ENCODE measurements around the gene COL12A1. TPM values are rescaled to one million over a fixed set of nuclear protein-coding genes. Genes with fewer than 3 reads are reported as not detected.

COL12A1 gene
- total RNA-seq, 1 donor from 2014 or later, result 21.5 TPM

DNA sequence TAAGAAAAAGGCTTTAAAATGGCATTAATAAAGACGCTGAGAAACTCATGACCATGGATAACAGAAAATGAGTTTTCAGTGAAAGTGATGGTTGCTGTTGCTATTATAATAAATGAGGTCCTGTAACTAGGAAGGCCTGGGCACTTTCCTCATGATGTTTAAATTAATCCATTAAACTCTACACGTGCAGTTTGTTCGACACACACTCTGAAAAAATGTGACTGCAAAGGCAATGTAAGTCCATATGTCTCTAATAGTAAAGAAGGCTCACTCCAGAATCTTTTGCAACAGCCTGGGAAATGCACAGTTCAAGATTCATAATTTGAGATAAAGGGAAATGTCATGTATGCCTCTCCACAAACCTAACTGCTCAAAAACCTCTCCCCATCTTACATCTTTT, 153.4 kb downstream of the COL12A1 start:
- TF ChIP-seq CTCF (conservative IDR thresholded peaks at IDR 0.05), result no peak
- no peaks in the 10 kb centered on the region for H3K27me3 Mint-ChIP-seq
- no peak overlapping the region for H3K27ac Mint-ChIP-seq
- H3K9me3 Mint-ChIP-seq, result peaks cover 5% of the 10 kb centered on the region
- H3K36me3 Mint-ChIP-seq, result no peaks in the 10 kb centered on the region
- no peak overlapping the region for H3K4me3 Mint-ChIP-seq
- no peaks in the 10 kb centered on the region for H3K4me1 Mint-ChIP-seq (ENCODE audit: unreplicated experiment)
- DNase-seq (ENCODE audit: extremely low spot score, unreplicated experiment), result no peak

DNA sequence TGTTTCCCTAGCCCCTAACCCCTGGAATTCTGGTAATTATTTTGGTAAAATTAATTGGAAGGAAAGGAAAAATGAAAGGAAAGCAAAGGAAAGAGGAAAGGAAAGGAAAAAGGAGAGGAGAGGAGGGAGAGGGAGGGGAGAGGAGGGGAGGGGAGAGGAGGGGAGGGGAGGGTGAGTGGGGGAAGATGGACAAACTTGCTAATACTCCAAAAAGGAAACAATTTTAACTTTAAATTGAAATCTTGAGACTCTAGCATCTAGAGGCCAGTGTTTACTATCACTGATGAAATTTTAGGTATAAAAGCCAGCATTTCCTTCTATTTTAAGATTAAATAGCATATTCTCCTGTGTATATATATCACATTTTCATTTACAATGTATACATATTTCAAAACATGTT, 156.5 kb downstream of the COL12A1 start:
- no peak for TF ChIP-seq CTCF (conservative IDR thresholded peaks at IDR 0.05)
- Mint-ChIP-seq H3K9me3 (no peaks in the 10 kb centered on the region), H3K27me3 (no peaks in the 10 kb centered on the region), H3K36me3 (no peaks in the 10 kb centered on the region), H3K4me1 (ENCODE audit: unreplicated experiment) (no peaks in the 10 kb centered on the region), H3K4me3 (no peak overlapping the region), H3K27ac (no peak overlapping the region)
- no peak for DNase-seq (ENCODE audit: extremely low spot score, unreplicated experiment)

DNA sequence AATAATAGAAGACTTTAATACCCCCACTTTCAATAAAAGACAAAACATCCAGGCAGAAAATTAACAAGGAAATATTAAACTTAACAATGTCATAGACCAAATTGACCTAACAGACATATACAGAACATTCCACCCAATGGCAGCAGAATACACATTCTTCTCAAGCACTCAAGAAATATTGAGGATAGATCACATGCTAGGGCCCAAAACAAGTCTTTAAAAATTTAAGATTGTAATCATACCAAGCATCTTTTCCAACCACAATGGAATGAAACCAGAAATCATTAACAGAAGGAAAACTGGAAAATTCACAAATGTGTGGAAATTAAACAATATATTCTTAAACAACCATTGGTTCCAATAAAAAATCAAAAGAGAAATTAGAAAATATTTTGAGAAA, 161.0 kb downstream of the COL12A1 start:
- DNase-seq (ENCODE audit: extremely low spot score, unreplicated experiment), result no peak
- no peaks in the 10 kb centered on the region for H3K4me1 Mint-ChIP-seq (ENCODE audit: unreplicated experiment)

DNA sequence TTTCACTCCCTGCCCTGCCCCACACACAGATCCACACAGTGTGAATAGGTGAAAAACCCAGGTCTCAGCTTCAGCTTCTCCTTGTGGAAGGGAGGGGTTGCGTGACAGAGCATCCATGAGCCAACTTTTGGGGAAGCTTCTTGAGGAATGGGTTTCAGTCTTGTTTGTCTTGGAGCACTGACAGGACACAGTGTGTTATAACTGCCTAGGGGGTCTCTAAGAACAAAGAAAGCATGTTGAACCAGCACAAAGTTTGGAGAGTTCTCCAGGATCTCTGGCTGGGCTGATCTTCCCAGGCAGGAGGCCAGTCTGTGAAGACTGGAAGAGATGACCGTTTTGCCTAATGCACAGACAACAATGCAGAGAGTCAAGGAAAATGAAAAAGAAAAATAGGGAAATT, 164.5 kb downstream of the COL12A1 start:
- DNase-seq (ENCODE audit: extremely low spot score, unreplicated experiment), result no peak
- Mint-ChIP-seq H3K9me3 (peaks cover 3% of the 10 kb centered on the region), H3K4me1 (ENCODE audit: unreplicated experiment) (no peaks in the 10 kb centered on the region), H3K27ac (no peak overlapping the region), H3K4me3 (no peak overlapping the region), H3K36me3 (no peaks in the 10 kb centered on the region), H3K27me3 (no peaks in the 10 kb centered on the region)
- TF ChIP-seq CTCF (conservative IDR thresholded peaks at IDR 0.05), result no peak

More for the DNA sequence above, 161.0 kb downstream of the COL12A1 start:
- H3K27me3 Mint-ChIP-seq, result no peaks in the 10 kb centered on the region
- H3K4me3 Mint-ChIP-seq, result no peak overlapping the region
- H3K9me3 Mint-ChIP-seq, result peaks cover 3% of the 10 kb centered on the region
- TF ChIP-seq CTCF (conservative IDR thresholded peaks at IDR 0.05), result no peak
- H3K36me3 Mint-ChIP-seq, result no peaks in the 10 kb centered on the region
- no peak overlapping the region for H3K27ac Mint-ChIP-seq

Other genes starting within 250 kb of the COL12A1 start
- 370 and 456 TPM in 2 replicates for gene COX7A2, start 37.7 kb upstream of the COL12A1 start, total RNA-seq (ENCODE audit: low replicate concordance)
- gene TMEM30A, start 78.7 kb upstream of the COL12A1 start, total RNA-seq (ENCODE audit: low replicate concordance), result 78.7 and 146 TPM in 2 replicates

Measured in type B pancreatic cell (in vitro differentiated cells).